WI38 (cell line): Measurements from ENCODE around the gene SLC7A8.

ENCODE experiments used
- H3K4me3 ChIP-seq: 2 replicates; pipeline ENCODE4 v1.5.1; 2011; ENCODE audit warnings: low read depth, mild to moderate bottlenecking, control low read depth, low read length
- TF ChIP-seq, protein P1 (sequence below): IDR thresholded peaks from 2 replicates; pipeline ENCODE4 v1.5.1; 2012; ENCODE audit warnings: low read depth, mild to moderate bottlenecking, control low read depth, low read length

The SLC7A8 gene

DNA sequence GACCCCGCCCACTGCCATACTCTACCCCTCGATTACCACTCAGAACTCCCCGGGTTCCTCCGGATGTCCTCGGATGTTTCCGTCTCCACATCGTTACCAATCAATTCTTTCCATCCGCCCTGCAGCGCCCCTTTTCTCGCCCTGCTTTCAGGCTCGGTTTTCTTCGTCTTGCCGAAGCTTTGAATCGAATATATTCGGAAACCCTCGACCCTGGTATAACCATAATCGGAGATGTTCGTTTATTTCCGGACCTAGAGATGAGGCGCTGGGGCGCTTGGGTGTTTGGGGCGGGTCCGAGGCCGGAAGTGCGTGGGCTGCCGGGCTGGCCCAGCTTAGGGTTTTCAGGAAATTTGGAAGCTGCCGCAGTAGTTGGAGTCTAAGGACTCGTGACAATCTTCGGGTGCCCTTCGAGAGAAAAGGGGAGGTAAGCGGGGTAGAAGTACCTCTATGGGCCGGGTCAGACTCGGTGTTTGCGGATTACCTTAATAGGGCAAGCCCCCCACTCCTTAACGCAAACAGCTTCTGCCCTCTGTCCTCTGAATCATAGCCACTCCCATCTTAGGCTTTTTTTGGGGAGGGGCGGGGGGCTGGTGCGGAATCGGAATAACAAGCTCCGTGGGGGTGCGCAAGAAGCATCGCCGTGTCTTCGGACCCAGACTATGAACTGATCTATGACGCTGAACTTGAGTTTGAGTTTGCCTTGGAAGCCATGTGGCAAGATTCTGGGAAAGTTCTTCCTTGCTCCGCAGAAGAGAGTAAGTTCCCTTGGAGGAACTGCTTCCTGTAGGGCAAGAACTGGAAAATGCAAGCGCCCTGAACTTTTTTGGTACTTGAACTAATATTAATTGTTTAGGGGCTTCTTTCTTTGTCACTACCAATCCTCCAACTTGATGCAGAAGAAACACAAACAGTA is 88.0 kb downstream of the SLC7A8 start, which contains the start of gene C14orf119:
Gene C14orf119 (plus strand): TSS at position 310 of the 913 bp plus-strand sequence. CDS start 2,154 bp downstream, outside the sequence.
- TF ChIP-seq, protein P1, sequence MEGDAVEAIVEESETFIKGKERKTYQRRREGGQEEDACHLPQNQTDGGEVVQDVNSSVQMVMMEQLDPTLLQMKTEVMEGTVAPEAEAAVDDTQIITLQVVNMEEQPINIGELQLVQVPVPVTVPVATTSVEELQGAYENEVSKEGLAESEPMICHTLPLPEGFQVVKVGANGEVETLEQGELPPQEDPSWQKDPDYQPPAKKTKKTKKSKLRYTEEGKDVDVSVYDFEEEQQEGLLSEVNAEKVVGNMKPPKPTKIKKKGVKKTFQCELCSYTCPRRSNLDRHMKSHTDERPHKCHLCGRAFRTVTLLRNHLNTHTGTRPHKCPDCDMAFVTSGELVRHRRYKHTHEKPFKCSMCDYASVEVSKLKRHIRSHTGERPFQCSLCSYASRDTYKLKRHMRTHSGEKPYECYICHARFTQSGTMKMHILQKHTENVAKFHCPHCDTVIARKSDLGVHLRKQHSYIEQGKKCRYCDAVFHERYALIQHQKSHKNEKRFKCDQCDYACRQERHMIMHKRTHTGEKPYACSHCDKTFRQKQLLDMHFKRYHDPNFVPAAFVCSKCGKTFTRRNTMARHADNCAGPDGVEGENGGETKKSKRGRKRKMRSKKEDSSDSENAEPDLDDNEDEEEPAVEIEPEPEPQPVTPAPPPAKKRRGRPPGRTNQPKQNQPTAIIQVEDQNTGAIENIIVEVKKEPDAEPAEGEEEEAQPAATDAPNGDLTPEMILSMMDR = no peak
- peak within 1 kb of the TSS; percentile 92 for H3K4me3 ChIP-seq

- TF ChIP-seq, protein P1 = no peak
- peak within 1 kb of the TSS; percentile 92 for H3K4me3 ChIP-seq
Observed at GRCh38 chr14:23094666-23095195, 88.7 kb downstream of the SLC7A8 start, which contains the start of gene ACIN1. TSS of gene ACIN1 (minus strand) at chr14:23095136. CDS start at chr14:23095112, 24 bp downstream.

- H3K4me3 ChIP-seq = peak overlapping the region; percentile 92
- TF ChIP-seq, protein P1 = no peak
Observed at GRCh38 chr14:23093991-23094665, 89.3 kb downstream of the SLC7A8 start.

DNA sequence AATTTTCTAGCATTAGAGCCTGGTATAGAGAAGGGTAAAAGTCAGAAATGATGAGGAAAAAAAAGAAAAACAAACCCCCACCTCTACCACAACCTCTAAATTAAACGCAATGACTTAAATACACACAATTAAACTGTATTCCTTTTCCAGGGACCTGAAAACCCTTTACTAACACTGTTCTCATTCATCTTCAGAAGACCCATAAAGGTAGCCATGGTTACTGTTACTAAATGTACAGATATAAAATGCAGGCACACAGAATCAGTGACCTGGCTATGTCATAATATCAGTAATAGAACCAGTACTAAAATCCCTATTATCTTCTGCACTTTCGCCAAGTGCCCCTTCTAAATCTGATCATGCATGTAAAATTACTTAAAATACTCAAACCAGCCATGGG is 89.9 kb downstream of the SLC7A8 start:
- peak overlapping the region; percentile 92 for H3K4me3 ChIP-seq
- TF ChIP-seq, protein P1 = no peak

DNA sequence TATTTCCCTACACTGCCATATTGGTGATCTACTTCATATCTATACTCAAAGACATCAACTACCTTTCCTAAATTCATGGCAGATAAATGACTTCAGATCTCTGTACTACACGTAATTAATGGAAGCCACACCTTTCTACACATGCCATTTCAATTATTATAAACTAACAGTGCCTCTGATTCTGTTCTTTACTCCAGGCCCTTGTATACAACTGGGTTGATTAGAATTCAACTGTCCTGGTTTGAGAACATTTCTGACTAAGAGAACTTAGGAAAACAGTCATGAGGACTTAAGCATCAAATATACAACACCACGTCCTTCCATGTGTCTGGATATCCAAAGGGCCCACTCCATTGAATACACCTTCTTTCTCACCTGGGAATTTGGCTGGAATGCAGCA is 90.4 kb downstream of the SLC7A8 start:
- TF ChIP-seq, protein P1 = no peak
- peak overlapping the region; percentile 92 for H3K4me3 ChIP-seq

- TF ChIP-seq, protein P1 = no peak
Observed at GRCh38 chr14:23091294-23092225, 91.9 kb downstream of the SLC7A8 start.

More at GRCh38 chr14:23091294-23092225, 91.9 kb downstream of the SLC7A8 start:
- H3K4me3 ChIP-seq = no peak overlapping the region
